OCI-LY7 (cell line): Measurements from ENCODE around the gene STAG1.

Experiments
- EZH2phosphoT487 ChIP-seq: fragments of 200-600 bp; sonication (generic); IDR thresholded peaks from 2 replicates; pipeline ENCODE4 v1.6.1; 2018; ENCODE audit warnings: low read depth, borderline replicate concordance, mild to moderate bottlenecking, mixed run types, antibody characterized with exemption, low read length, moderate library complexity, mixed read lengths
- TF ChIP-seq, protein P1 (sequence below): fragments of 200-600 bp; sonication (generic); conservative IDR thresholded peaks from 2 replicates; pipeline ENCODE4 v1.5.1; 2014; ENCODE audit warnings: mild to moderate bottlenecking, antibody characterized with exemption, low read length, moderate library complexity, mixed read lengths

DNA sequence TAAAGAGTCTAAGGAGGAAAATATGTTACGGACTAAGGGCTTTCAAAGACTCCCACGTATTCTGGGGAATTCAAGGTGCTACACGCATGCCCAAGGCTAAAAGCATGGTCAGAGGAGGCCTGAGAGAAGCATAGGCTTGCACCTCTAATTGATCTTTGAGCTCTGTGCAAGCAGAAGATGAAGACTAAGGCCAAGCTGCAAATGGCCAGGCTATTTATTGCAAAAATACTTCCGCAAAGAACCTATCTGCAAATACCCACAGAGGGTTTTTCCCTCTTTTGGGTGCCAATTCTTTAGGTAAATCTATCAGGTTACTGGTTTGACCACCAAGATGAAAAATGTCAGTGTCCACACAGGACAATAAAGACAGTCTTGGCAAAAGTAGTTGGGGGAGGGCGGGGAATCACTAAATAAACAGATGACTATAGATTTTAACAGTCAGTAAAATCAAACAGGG, 119.5 kb downstream of the STAG1 start:
- TF ChIP-seq, protein P1, sequence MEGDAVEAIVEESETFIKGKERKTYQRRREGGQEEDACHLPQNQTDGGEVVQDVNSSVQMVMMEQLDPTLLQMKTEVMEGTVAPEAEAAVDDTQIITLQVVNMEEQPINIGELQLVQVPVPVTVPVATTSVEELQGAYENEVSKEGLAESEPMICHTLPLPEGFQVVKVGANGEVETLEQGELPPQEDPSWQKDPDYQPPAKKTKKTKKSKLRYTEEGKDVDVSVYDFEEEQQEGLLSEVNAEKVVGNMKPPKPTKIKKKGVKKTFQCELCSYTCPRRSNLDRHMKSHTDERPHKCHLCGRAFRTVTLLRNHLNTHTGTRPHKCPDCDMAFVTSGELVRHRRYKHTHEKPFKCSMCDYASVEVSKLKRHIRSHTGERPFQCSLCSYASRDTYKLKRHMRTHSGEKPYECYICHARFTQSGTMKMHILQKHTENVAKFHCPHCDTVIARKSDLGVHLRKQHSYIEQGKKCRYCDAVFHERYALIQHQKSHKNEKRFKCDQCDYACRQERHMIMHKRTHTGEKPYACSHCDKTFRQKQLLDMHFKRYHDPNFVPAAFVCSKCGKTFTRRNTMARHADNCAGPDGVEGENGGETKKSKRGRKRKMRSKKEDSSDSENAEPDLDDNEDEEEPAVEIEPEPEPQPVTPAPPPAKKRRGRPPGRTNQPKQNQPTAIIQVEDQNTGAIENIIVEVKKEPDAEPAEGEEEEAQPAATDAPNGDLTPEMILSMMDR, result no peak
- TF ChIP-seq EZH2phosphoT487, result no peak
